Neuronal stem cell (in vitro differentiated cells): ENCODE data around the gene CTNNBL1.

Experiments used
- DNase-seq: peaks from one replicate; pipeline ENCODE4 v3.0.0-alpha.2; 2013; ENCODE audit warnings: low spot score
- H2AFZ ChIP-seq: one replicate; pipeline ENCODE4 v1.6.1; 2013; ENCODE audit warnings: mild to moderate bottlenecking, low read length, inconsistent platforms
- H2AK5ac ChIP-seq: 2 replicates; pipeline ENCODE4 v1.6.1; 2013; ENCODE audit warnings: low read depth, mild to moderate bottlenecking, inconsistent platforms, low read length, moderate library complexity, mixed read lengths
- H2BK120ac ChIP-seq: 2 replicates; pipeline ENCODE4 v1.6.1; 2013; ENCODE audit warnings: low read depth, mild to moderate bottlenecking, inconsistent platforms, low read length, moderate library complexity, mixed read lengths
- H2BK12ac ChIP-seq: one replicate; pipeline ENCODE4 v1.6.1; 2013; ENCODE audit warnings: low read length, inconsistent platforms
- H2BK15ac ChIP-seq: 2 replicates; pipeline ENCODE4 v1.6.1; 2013; ENCODE audit warnings: mild to moderate bottlenecking, low read length, inconsistent platforms, mixed read lengths
- H2BK5ac ChIP-seq: one replicate; pipeline ENCODE4 v1.6.1; 2013; ENCODE audit warnings: inconsistent platforms, mild to moderate bottlenecking, low read length, moderate library complexity
- H3K14ac ChIP-seq: one replicate; pipeline ENCODE4 v1.6.1; 2013; ENCODE audit warnings: low read length, inconsistent platforms
- H3K18ac ChIP-seq: 2 replicates; pipeline ENCODE4 v1.6.1; 2013; ENCODE audit warnings: low read length, inconsistent platforms
- H3K23ac ChIP-seq: 2 replicates; pipeline ENCODE4 v1.6.1; 2013; ENCODE audit warnings: low read depth, mild to moderate bottlenecking, mixed read lengths, low read length, inconsistent platforms; ENCODE audit not compliant: poor library complexity
- H3K27ac ChIP-seq: replicated peaks from 3 replicates; pipeline ENCODE4 v1.5.1; 2013; ENCODE audit warnings: low read length, inconsistent platforms
- H3K27me3 ChIP-seq, 3 experiments: 2 replicates each; pipeline ENCODE4 v1.6.1; 2013; ENCODE audit warnings: low read length in 3 of 3, mild to moderate bottlenecking in 2 of 3, inconsistent platforms in 1 of 3, low read depth in 1 of 3, mixed read lengths in 1 of 3, moderate library complexity in 1 of 3; ENCODE audit not compliant: control insufficient read depth in 3 of 3, insufficient read depth in 3 of 3
- H3K36me3 ChIP-seq, 2 donors: replicated peaks in 1 of 2; 2 replicates each; pipeline ENCODE4 v1.6.1; 2013; ENCODE audit warnings: low read length in 2 of 2; ENCODE audit not compliant: control insufficient read depth in 2 of 2, insufficient read depth in 2 of 2
- H3K4ac ChIP-seq: 2 replicates; pipeline ENCODE4 v1.6.1; 2013; ENCODE audit warnings: inconsistent platforms, mild to moderate bottlenecking, low read length, moderate library complexity
- H3K4me1 ChIP-seq, 2 donors: 1 replicate in 1 of 2; 2 replicates in 1 of 2; pipeline ENCODE4 v1.6.1; 2013; ENCODE audit warnings: low read length in 2 of 2, low read depth in 1 of 2; ENCODE audit not compliant: control insufficient read depth in 2 of 2, insufficient read depth in 1 of 2
- H3K4me2 ChIP-seq: one replicate; pipeline ENCODE4 v1.6.1; 2013; ENCODE audit warnings: mild to moderate bottlenecking, low read length, inconsistent platforms; ENCODE audit not compliant: insufficient read depth, poor library complexity, severe bottlenecking
- H3K4me3 ChIP-seq, 2 donors: 2 replicates each; pipeline ENCODE4 v1.5.1; 2013; ENCODE audit warnings: low read length in 2 of 2, mild to moderate bottlenecking in 2 of 2, inconsistent platforms in 1 of 2, moderate library complexity in 1 of 2
- H3K79me1 ChIP-seq: one replicate; pipeline ENCODE4 v1.6.1; 2013; ENCODE audit warnings: low read depth, mild to moderate bottlenecking, inconsistent platforms, low read length, moderate library complexity
- H3K9ac ChIP-seq: one replicate; pipeline ENCODE4 v1.6.1; 2013; ENCODE audit warnings: mild to moderate bottlenecking, low read depth, low read length, inconsistent platforms; ENCODE audit not compliant: poor library complexity
- H3K9me3 ChIP-seq, 2 donors: replicated peaks in 1 of 2; 2 replicates each; pipeline versions ENCODE3 to v1.6.1; 2013; ENCODE audit warnings: low read length in 2 of 2, mild to moderate bottlenecking in 2 of 2, inconsistent platforms in 1 of 2, low read depth in 1 of 2, mixed read lengths in 1 of 2, moderate library complexity in 1 of 2; ENCODE audit not compliant: control insufficient read depth in 2 of 2, insufficient read depth in 1 of 2
- H4K8ac ChIP-seq: one replicate; pipeline ENCODE4 v1.6.1; 2013; ENCODE audit warnings: low read depth, mild to moderate bottlenecking, inconsistent platforms, low read length, moderate library complexity
- H4K91ac ChIP-seq: one replicate; pipeline ENCODE4 v1.6.1; 2013; ENCODE audit warnings: low read length, low read depth, mild to moderate bottlenecking, inconsistent platforms; ENCODE audit not compliant: poor library complexity
- WGBS, 2 donors: extraction: QIAGEN DNeasy Blood & Tissue Kit; methylation state at CpG; one replicate each; pipeline ENCODE4 v1.1.7; 2013; ENCODE audit warnings: missing lambda C conversion rate in 2 of 2, mixed read lengths in 1 of 2; ENCODE audit not compliant: insufficient read length in 2 of 2, insufficient replicate concordance in 1 of 2; ENCODE audit errors: extremely low coverage in 2 of 2; 5-methylcytosine and 5-hydroxymethylcytosine counted together

CTNNBL1 gene

DNA sequence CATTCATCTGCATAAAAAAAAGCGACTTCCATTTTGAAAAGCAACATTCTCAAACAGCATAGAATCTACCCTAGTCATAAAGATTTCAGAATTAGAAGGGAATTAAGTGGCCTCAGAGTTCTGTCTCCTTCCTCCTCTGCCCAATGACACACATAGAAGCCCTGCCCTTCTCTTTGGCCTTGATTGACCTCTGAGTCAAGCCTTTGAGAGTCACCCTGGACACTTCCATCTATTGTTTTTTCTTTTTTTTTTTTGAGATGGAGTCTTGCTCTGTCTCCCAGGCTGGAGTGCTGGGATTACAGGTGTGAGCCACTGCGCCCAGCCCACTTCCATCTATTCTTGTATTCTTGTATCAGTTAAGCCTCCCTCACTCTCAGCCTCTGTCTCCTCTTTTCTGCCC is 44.8 kb upstream of the CTNNBL1 start:
- Histone ChIP-seq H4K8ac (no peak overlapping the region), H3K4me2 (no peak overlapping the region), H2BK12ac (no peak overlapping the region), H3K4ac (no peak overlapping the region), H3K4me3 (no peak overlapping the region), H3K14ac (no peak overlapping the region), H2AK5ac (no peak overlapping the region), H2BK120ac (no peak overlapping the region), H4K91ac (no peak overlapping the region), H2AFZ (no peak overlapping the region), H3K79me1 (no peaks in the 10 kb centered on the region), H3K4me1 (peaks cover 0 to 30% of the 10 kb centered on the region in 2 donors), H3K36me3 (no peaks in the 10 kb centered on the region), H3K27me3 (no peaks in the 10 kb centered on the region), H2BK5ac (no peak overlapping the region), H2BK15ac (no peak overlapping the region), H3K18ac (no peak overlapping the region), H3K23ac (no peak overlapping the region), H3K9me3 (no peaks in the 10 kb centered on the region), H3K27ac (peak overlapping the region; percentile 60), H3K9ac (no peak overlapping the region)
- DNase-seq, result no peak
- WGBS, 2 donors, result no CpG with 5 or more reads among the region's 2 CpGs

DNA sequence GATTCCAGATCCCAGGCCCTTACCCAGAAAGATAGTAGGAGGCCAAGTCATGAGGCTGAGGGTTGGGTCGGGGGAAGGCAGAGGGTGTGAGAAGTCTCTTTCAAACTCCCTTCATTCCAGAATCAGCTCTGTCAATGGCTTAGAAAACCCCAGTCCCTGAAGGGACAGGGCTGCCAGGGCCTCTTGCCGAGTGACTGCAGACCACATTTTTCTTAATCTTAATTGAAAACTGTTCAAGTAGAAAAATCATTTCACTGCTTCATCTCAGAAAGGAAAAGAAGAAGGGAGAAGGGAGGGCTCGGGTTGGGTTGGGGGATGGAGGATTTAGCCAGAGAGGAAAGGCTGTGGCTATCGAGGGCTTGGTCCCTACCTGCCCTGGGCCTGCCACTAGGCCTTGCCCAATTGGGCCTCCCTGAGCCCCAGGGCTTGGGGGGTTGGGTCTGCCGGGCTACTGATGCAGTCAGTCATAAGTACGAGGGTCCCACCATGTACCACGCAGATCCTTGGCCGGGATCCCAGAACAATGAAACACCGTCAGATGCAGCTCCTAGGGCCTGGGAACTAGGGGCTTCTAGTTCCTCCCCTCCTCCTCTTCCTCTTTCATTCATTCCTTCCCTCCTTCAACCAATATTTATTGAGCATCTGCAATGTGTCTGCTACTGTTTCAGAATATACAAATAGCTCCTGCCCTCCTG is 44.0 kb upstream of the CTNNBL1 start:
- no peak overlapping the region for H2BK120ac ChIP-seq
- H3K4ac ChIP-seq, result no peak overlapping the region
- no peak overlapping the region for H2AFZ ChIP-seq
- no peak overlapping the region for H2BK15ac ChIP-seq
- no peak overlapping the region for H3K23ac ChIP-seq
- H3K27ac ChIP-seq, result peak overlapping the region; percentile 60
- H3K9ac ChIP-seq, result no peak overlapping the region
- no peak overlapping the region for H4K91ac ChIP-seq
- peaks cover 0 to 30% of the 10 kb centered on the region in 2 donors for H3K4me1 ChIP-seq
- no peak overlapping the region for H2BK5ac ChIP-seq
- H3K18ac ChIP-seq, result peak overlapping the region; percentile 76
- no peak for DNase-seq
- H3K4me2 ChIP-seq, result no peak overlapping the region
- H3K79me1 ChIP-seq, result no peaks in the 10 kb centered on the region
- H4K8ac ChIP-seq, result no peak overlapping the region
- no peak overlapping the region for H3K14ac ChIP-seq
- H3K4me3 ChIP-seq, result no peak overlapping the region
- H3K27me3 ChIP-seq, result no peaks in the 10 kb centered on the region
- no CpG with 5 or more reads among the region's 9 CpGs for WGBS, 2 donors
- no peaks in the 10 kb centered on the region for H3K9me3 ChIP-seq
- no peaks in the 10 kb centered on the region for H3K36me3 ChIP-seq
- H2AK5ac ChIP-seq, result no peak overlapping the region
- H2BK12ac ChIP-seq, result peak overlapping the region; percentile 19

DNA sequence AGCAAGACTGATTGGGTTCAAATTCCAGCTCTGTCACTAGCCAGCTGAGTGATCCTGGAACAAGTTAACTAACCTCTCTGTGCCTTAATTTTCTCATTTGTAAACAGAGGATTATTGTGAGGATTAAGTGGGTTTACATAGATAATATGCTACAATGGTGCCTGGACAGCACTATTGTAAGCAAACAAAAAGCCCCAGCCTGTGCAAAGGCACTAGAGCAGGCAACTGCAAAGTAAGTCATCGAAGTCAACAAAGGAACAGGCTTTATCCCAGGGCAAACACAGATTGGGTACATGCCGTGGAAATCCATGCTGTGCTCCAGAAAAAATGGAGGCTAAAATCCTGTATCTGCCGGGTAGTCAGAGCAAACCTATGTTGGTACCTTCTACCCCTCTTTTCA is 43.2 kb upstream of the CTNNBL1 start:
- H3K9me3 ChIP-seq, result no peaks in the 10 kb centered on the region
- H2BK5ac ChIP-seq, result no peak overlapping the region
- no peak overlapping the region for H4K8ac ChIP-seq
- no peaks in the 10 kb centered on the region for H3K36me3 ChIP-seq
- no peak overlapping the region for H3K9ac ChIP-seq
- no peaks in the 10 kb centered on the region for H3K79me1 ChIP-seq
- no peak overlapping the region for H2BK15ac ChIP-seq
- no peak overlapping the region for H2BK120ac ChIP-seq
- no peak overlapping the region for H3K4me3 ChIP-seq
- H3K14ac ChIP-seq, result no peak overlapping the region
- DNase-seq, result no peak
- H3K4ac ChIP-seq, result no peak overlapping the region
- no peak overlapping the region for H3K23ac ChIP-seq
- H3K4me1 ChIP-seq, result peaks cover 0 to 30% of the 10 kb centered on the region in 2 donors
- H2AK5ac ChIP-seq, result no peak overlapping the region
- H4K91ac ChIP-seq, result no peak overlapping the region
- no peak overlapping the region for H2BK12ac ChIP-seq
- no peak overlapping the region for H3K27ac ChIP-seq
- no peaks in the 10 kb centered on the region for H3K27me3 ChIP-seq
- H3K4me2 ChIP-seq, result no peak overlapping the region
- H3K18ac ChIP-seq, result no peak overlapping the region
- H2AFZ ChIP-seq, result no peak overlapping the region
- no CpG with 5 or more reads among the region's 3 CpGs for WGBS, 2 donors

DNA sequence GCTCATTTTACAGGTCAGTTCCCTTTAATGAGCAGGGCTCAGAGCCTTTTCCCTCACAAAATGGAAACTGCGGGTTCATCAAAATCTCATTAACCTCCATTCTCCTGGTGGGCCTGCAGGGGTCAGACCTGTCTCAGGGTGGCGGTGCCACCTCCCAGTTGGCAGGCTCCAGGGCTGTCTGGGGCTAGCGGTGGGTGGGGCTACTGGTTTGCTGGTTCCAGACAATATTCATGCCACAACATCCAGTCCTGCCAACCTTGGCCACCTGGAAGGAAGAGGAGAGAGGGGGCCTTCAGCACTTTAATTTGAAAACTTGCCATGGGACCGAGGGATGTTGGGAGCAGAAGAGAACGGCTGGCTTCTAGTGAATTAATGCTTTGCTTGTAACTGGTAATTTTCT is 41.9 kb upstream of the CTNNBL1 start:
- no peak overlapping the region for H2BK12ac ChIP-seq
- H2BK120ac ChIP-seq, result no peak overlapping the region
- no peaks in the 10 kb centered on the region for H3K79me1 ChIP-seq
- WGBS, 2 donors, result no CpG with 5 or more reads among the region's 5 CpGs
- no peak overlapping the region for H2AFZ ChIP-seq
- no peak overlapping the region for H3K18ac ChIP-seq
- H2BK15ac ChIP-seq, result no peak overlapping the region
- H3K27me3 ChIP-seq, result no peaks in the 10 kb centered on the region
- no peak overlapping the region for H3K9ac ChIP-seq
- H4K8ac ChIP-seq, result no peak overlapping the region
- no peak overlapping the region for H2BK5ac ChIP-seq
- H2AK5ac ChIP-seq, result no peak overlapping the region
- no peak overlapping the region for H3K4me2 ChIP-seq
- no peak overlapping the region for H3K4ac ChIP-seq
- no peak overlapping the region for H3K23ac ChIP-seq
- no peaks in the 10 kb centered on the region for H3K9me3 ChIP-seq
- H3K4me1 ChIP-seq, result peaks cover 0 to 30% of the 10 kb centered on the region in 2 donors
- no peak overlapping the region for H4K91ac ChIP-seq
- no peaks in the 10 kb centered on the region for H3K36me3 ChIP-seq
- no peak overlapping the region for H3K4me3 ChIP-seq
- DNase-seq, result peak; percentile 59
- H3K27ac ChIP-seq, result no peak overlapping the region
- no peak overlapping the region for H3K14ac ChIP-seq
